Measurements from ENCODE around the gene MAPKAP1.
A peak's percentile ranks its signal among the peaks of the same experiment; 100 is the strongest.

The MAPKAP1 gene

GRCh38 chr9:125427556-125427955 lies 279.5 kb downstream of the MAPKAP1 start:
- no peak for DNase-seq

- no peak for DNase-seq
These were observed 280.1 kb downstream of the MAPKAP1 start for GRCh38 chr9:125426926-125427325.

- DNase-seq: no peak
These were observed 281.0 kb downstream of the MAPKAP1 start for GRCh38 chr9:125425901-125426515.

- DNase-seq: no peak
These were observed 281.7 kb downstream of the MAPKAP1 start for GRCh38 chr9:125425170-125425897.

- DNase-seq: no peak
These were observed 283.0 kb downstream of the MAPKAP1 start for GRCh38 chr9:125423964-125424363.

GRCh38 chr9:125422853-125423252 lies 284.2 kb downstream of the MAPKAP1 start:
- DNase-seq: no peak

GRCh38 chr9:125421591-125422181 lies 285.3 kb downstream of the MAPKAP1 start:
- no peak for DNase-seq

- no peak for DNase-seq
These were observed 285.8 kb downstream of the MAPKAP1 start for GRCh38 chr9:125421166-125421565.

GRCh38 chr9:125418404-125418803 lies 288.6 kb downstream of the MAPKAP1 start:
- DNase-seq: no peak

GRCh38 chr9:125416517-125416916 lies 290.5 kb downstream of the MAPKAP1 start:
- DNase-seq: no peak

- no peak for DNase-seq
These were observed 291.2 kb downstream of the MAPKAP1 start for GRCh38 chr9:125415583-125416460.

- DNase-seq: no peak
These were observed 293.4 kb downstream of the MAPKAP1 start for GRCh38 chr9:125413579-125413978.

GRCh38 chr9:125412166-125412565 lies 294.8 kb downstream of the MAPKAP1 start:
- no peak for DNase-seq

GRCh38 chr9:125411171-125411756 lies 295.7 kb downstream of the MAPKAP1 start:
- DNase-seq: no peak

GRCh38 chr9:125410522-125410894 lies 296.5 kb downstream of the MAPKAP1 start:
- DNase-seq: no peak

GRCh38 chr9:125409637-125410521 lies 297.1 kb downstream of the MAPKAP1 start:
- peak; percentile 21 for DNase-seq

GRCh38 chr9:125409217-125409636 lies 297.8 kb downstream of the MAPKAP1 start:
- DNase-seq: no peak

- DNase-seq: peak; percentile 78
These were observed 298.8 kb downstream of the MAPKAP1 start for GRCh38 chr9:125407974-125408900.

GRCh38 chr9:125407432-125407973 lies 299.5 kb downstream of the MAPKAP1 start:
- no peak for DNase-seq

GRCh38 chr9:125406810-125407087 lies 300.3 kb downstream of the MAPKAP1 start:
- no peak for DNase-seq
